Skeletal muscle cell (primary cell): ENCODE results near the gene MTHFR.

Source experiments
- DNase-seq: peaks from one replicate; pipeline ENCODE4 v3.0.0-alpha.2; 2010; ENCODE audit warnings: low read depth
- H3K4me3 ChIP-seq: 2 replicates; pipeline ENCODE4 v1.5.1; 2011; ENCODE audit warnings: low read depth, mild to moderate bottlenecking, control low read depth, low read length, moderate library complexity

Gene MTHFR

GRCh38 chr1:11800756-11801433, 4.9 kb downstream of the MTHFR start:
- no peak for DNase-seq
- no peak overlapping the region for H3K4me3 ChIP-seq

- no peak overlapping the region for H3K4me3 ChIP-seq
- DNase-seq, result no peak
These were observed 5.4 kb downstream of the MTHFR start for GRCh38 chr1:11800391-11800755.

DNA sequence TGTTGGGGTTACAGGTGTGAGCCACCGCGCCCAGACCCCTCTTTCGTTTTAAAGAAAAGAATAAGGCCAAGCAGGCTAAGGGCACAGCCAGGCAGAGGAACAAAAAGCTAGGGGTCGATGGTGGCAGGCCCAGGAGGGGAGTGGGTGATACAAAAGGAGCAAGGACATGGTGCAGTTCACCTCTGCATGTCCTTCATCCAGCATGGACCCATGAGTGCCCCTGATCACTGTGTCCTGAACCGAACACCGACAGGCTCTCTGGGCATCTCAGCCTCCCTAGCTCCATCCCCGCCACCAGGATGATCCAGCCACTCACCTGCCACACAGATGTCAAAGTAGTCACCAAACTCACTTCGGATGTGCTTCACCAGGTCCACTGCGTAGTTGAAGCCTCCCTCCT, 5.9 kb downstream of the MTHFR start:
- no peak overlapping the region for H3K4me3 ChIP-seq
- DNase-seq, result no peak

- H3K4me3 ChIP-seq, result no peak overlapping the region
- DNase-seq, result no peak
These were observed 6.7 kb downstream of the MTHFR start for GRCh38 chr1:11799099-11799498.

- no peak overlapping the region for H3K4me3 ChIP-seq
- DNase-seq, result no peak
These were observed 8.1 kb downstream of the MTHFR start for GRCh38 chr1:11797525-11798216.

DNA sequence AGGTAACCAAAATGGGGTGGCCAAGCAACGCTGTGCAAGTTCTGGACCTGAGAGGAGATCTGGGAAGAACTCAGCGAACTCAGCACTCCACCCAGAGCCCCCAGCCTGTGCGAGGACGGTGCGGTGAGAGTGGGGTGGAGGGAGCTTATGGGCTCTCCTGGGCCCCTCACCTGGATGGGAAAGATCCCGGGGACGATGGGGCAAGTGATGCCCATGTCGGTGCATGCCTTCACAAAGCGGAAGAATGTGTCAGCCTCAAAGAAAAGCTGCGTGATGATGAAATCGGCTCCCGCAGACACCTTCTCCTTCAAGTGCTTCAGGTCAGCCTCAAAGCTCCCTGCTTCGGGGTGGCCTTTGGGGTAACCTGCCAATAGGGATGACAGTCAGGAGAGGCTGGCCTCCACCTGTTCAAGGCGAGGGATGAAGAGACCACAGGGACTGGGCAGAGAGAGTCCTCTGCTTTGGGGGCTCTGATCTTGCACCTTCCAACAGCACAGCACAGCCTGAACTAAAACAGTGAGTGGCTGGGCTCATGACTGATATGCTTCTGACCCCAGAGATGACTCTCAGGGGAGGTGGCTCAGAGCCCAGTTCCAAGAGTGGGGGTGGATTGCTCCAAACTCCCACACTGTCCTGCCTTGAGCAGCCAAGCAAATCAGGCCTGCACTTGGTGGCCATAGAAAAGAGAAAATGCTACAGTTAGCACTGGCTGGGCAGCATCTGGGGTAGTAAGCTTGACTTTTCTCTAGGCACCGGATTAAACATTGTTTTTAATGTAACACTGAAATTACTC, 9.5 kb downstream of the MTHFR start:
- no peak for DNase-seq

DNA sequence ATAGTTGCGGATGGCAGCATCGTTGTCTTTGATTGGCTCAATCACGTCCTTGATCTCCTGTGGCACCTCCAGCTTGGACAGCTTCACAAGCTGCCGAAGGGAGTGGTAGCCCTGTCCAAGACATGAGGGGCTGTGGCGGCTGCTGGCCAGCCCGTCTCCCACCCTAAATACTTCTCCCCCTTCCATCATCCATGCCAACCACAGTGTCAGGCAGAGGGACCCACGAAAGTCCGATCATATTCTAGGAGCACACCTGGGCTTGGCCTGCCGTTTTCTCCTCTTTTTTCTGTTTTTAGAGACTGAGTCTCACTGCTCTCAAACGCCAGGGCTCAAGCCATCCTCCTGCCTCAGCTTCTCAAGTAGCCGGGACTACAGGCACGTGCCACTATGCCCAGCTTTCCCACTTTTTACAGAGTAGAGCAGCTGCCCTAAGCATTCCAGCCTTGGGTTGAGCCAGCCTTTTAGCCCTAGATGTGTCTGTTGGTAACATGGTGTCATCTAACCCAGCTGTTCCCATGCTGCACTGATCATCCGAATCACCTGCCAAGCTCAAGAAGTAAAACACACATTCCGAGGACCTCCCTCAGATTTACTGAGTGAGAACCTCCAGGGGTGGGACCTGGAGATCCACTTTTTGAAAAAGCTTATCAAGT, 10.4 kb downstream of the MTHFR start:
- H3K4me3 ChIP-seq, result no peak overlapping the region
- no peak for DNase-seq

More for the DNA sequence above, 9.5 kb downstream of the MTHFR start:
- H3K4me3 ChIP-seq, result no peak overlapping the region

GRCh38 chr1:11794446-11795237, 11.1 kb downstream of the MTHFR start:
- no peak overlapping the region for H3K4me3 ChIP-seq
- DNase-seq, result no peak

DNA sequence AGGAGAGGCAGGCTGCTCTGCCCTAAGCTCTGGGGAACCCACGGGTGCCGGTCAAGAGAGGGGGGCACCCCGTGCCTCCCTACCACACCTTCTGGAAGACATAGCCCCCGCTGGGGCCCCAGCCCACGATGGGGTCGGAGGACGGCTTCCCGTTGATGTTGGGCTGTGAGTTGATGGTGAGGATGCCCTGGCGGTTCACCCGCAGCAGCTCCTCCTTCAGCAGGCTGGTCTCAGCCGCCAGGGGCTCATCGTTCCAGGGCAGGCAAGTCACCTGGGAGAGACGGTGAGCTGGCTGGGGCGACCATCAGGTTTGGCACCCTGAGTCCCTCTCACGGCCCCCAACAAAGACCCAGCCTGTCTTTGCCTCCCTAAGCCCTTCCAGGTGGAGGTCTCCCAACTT, 11.9 kb downstream of the MTHFR start:
- H3K4me3 ChIP-seq, result no peak overlapping the region
- DNase-seq, result no peak

- DNase-seq, result no peak
- H3K4me3 ChIP-seq, result no peak overlapping the region
These were observed 13.7 kb downstream of the MTHFR start for GRCh38 chr1:11792106-11792505.

DNA sequence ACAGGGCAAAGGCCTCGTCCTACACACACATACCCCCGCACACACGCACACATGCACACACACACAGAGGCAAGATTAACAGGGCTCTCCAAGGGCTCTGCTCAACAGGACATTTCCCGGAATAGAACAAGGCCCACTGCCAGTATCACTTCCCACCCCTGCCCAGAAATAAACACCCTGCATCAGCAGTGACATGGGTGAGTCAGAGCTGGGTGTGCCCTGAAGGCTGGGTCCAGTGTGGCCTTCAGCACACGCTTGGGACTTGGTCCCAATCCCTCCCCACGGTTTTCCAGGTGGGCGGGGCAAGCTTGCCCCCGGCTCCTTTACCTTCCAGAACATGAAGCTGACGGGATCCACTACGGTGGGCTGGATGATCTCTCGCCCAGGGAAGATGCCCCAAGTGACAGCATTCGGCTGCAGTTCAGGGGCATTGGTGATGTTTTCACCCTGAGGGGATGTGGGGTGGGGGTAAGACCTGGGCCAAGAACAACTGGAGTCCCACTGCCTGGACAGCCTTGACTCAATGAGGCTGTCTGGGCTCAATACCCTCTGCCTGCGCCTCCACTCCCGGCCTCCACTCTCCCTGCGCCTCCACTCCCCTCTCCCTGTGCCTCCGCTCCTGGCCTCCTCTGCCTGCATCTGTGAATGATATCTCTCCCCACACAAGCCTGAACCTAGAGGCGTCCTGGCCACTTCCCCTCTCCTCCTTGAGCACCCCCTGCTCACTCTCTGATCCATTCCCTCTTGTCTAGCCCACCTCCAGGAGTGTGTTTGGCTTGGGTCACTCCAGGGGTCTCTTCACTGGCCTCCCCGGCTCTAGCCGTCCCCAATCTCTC, 14.7 kb downstream of the MTHFR start:
- H3K4me3 ChIP-seq, result no peak overlapping the region
- DNase-seq, result peak; percentile 68

DNA sequence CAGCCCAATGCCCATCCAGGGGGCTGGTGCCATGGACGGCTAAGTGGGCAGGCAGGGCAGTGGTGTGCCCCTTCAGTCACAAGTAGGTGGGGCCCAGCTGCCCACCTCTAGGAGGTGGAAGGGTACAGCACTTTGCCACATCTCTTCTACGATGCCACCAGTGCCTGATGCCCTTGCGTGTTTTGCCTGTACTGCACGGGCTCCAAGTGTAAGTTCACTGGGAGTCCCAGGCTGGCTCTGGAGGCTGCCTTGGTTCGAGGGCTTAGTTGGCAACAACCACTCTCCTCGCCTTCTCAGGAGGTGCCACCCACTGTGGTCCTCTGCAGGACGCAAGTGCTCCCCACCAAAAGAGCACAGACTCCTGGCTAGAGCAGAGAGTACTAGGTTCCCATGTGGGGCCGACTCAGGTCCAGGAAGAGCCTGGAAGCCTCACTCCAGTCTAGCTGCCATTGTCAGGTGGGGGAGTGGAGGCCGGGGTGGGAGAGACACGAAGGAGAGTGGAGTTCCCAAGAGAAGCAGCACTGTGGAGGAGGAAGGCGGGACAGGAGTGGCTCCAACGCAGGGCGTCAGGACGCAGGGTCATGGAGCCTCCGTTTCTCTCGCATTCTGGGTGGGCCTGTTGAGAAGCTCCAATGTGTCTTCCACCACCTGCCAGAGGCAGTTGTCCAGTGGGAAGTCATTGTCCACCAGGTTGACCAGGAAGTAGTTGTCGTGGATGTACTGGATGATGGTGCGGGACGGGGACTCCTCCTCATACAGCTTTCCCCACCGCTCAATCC, 15.5 kb downstream of the MTHFR start:
- DNase-seq, result no peak
- no peak overlapping the region for H3K4me3 ChIP-seq

- DNase-seq, result no peak
- no peak overlapping the region for H3K4me3 ChIP-seq
These were observed 16.4 kb downstream of the MTHFR start for GRCh38 chr1:11789126-11790067.

DNA sequence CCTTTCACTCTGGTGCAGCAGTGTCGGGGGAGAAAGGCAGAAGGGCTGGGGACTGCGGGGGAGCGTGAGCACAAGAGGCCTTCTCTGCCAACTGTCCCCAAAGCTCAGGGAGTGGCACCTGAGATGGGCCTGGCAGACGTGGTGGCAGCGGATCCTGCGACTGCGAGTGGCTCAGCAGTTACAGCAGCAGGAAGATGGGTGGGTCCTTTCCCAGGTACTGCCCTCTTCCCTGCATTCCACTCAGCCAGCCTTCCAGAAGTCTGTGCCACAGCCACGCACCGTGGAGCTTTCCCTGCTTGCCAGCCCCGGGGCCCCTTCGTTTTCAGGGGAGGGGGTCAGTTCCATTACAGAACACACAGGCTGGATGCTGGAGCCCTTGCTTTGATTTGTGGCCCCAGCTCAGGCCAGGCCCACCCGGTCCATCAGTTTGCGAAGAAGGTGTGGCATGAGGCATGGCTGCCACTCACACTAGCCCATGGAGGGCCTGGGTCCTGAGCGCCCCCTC, 17.2 kb downstream of the MTHFR start:
- no peak overlapping the region for H3K4me3 ChIP-seq
- DNase-seq, result no peak

- DNase-seq, result no peak
- no peak overlapping the region for H3K4me3 ChIP-seq
These were observed 17.8 kb downstream of the MTHFR start for GRCh38 chr1:11787804-11788436.

DNA sequence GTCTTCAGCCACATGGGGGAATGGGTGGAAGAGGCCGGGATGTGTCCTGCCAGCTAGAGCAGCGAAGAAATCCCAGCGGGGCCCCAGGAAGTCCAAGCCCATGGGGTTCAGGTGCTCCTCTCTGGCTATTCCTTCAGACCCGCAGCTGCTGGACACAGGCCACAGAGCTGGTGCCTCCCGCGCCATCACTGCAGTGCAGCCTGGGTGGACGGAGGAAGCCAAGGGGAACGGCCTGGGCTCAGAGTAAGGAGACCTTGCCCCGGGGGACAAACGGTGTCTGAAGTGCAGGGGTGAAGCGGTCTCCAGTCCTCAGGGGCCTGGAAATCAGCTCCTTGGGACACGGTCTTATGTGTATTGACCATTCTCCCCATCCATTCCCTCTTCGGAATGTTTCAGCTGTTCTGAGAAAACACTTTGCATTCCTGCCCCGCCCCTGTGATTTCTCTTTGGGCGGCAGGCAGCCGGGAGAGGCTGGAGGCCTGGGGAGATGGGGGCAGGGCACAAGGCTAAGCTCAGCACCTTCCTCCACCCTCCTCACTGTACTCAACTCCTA, 18.4 kb downstream of the MTHFR start:
- DNase-seq, result no peak
- H3K4me3 ChIP-seq, result no peak overlapping the region
